GM12875 (cell line): ENCODE results near the gene TMX3.

Source experiments
- H3K4me3 ChIP-seq: one replicate; pipeline ENCODE4 v1.5.1; 2011; ENCODE audit warnings: low read depth, low read length, control low read depth
- CTCF ChIP-seq: IDR thresholded peaks from 2 replicates; pipeline ENCODE4 v1.5.1; 2011; ENCODE audit warnings: low read depth, mild to moderate bottlenecking, control low read depth, inconsistent platforms, low read length, moderate library complexity, borderline replicate concordance; ENCODE audit not compliant: insufficient read depth

The TMX3 gene

GRCh38 chr18:68694316-68694715 lies 20.6 kb downstream of the TMX3 start:
- TF ChIP-seq CTCF, result no peak
- H3K4me3 ChIP-seq, result no peak overlapping the region

DNA sequence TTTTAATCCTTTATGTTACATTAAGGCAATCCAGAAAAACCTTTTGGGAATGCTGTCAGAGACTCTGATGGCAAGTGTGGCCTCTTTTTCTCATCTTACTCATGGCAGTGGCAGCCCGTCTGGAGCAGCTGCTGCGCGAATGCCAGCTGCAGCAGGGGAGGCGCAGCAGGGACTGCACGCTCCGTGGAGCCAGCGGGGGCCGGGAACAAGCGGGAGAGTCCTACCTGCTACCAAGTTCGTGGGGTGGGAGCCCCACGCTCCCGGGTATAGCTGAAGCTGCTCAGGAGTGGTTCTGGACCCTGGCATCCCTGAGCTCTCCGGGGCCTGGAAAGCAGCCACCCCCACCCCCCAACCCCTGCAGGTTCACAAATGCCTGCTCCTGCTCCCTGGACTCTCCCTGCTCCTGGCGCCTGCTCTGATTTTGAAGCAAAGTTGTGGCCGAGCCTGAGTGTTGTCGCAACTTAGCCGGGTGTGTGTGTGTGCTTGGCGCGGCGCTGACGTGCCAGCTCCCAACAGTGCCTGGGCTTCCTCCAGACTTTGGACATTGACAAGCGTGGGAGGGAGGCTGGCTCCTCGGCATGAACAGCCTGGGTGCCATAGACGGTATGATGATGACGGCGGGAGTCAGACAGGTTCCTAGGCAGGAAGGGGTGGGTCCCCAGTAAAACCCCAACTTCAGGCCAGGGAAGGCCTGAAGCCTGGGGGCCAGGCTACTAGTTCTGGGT lies 21.7 kb downstream of the TMX3 start:
- TF ChIP-seq CTCF, result no peak
- no peak overlapping the region for H3K4me3 ChIP-seq

DNA sequence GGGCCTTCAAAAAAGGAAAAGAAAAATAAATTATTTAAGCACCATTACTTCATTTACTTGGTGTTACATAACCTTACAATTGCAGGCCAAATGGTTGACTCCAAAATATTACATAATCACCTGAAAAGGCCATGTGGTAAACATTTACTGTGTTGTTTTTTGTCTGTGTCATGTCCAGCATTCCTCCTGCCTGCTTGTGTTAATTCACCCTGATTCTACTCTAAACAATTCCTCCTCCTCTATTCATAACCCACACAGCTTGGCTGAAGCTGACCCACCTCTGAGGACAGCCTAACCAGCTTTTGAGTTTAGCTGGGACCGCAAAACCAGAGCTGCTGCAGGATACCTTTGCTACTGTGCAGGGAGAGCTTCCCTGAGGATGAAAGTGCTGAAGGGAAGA lies 35.4 kb downstream of the TMX3 start:
- TF ChIP-seq CTCF, result no peak
- H3K4me3 ChIP-seq, result no peak overlapping the region

DNA sequence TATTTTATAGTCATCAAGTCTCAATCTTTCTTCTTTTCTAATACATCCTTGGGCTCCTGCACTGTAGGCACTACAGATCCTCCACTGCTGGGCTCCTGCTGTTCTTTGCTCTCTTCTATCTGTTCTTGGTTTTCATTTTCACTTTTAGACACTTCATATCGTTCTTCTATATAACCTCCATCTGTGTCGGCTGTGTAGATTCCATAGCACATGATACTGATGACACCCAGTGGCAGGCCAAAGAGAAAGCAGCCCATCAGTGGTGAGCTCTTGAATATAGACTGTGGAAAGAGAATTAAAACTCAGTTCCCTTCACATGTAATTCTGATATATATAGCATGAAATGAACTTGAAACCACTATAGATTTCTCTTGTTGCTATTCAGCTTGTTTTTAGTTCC lies 38.0 kb downstream of the TMX3 start:
- no peak overlapping the region for H3K4me3 ChIP-seq
- TF ChIP-seq CTCF, result 0 out of 2 replicates have a peak, but pooled peaks have one; percentile 4

GRCh38 chr18:68667121-68667520 lies 47.8 kb downstream of the TMX3 start:
- H3K4me3 ChIP-seq, result no peak overlapping the region
- TF ChIP-seq CTCF, result no peak

- H3K4me3 ChIP-seq, result no peak overlapping the region
- no peak for TF ChIP-seq CTCF
Measured at GRCh38 chr18:68666381-68666780, 48.5 kb downstream of the TMX3 start.

DNA sequence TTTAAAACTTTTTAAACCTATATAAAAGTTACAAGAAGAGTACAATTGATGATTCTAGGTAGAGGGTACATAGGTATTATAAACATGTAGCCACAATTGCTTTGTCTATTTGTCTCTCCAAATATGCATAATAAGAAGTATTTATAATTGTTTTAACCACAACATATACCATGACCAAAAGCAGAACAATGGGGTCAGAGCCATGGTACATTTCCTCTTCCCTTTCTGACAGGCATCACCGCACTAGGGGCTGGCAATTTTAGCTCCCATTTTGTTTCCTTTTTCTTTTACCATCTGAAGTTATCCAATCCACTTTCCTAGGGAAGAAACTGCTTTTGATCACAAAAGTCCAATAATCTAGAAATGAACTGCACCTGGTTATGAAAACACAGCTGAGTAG lies 49.3 kb downstream of the TMX3 start:
- no peak overlapping the region for H3K4me3 ChIP-seq
- no peak for TF ChIP-seq CTCF
